Stimulated activated effector memory CD8-positive, alpha-beta T cell treated with anti-CD3 and anti-CD28 coated beads, Interleukin-12 subunit alpha, Interleukin-12 subunit beta, amount 100 ng/mL, for 72 hours (primary cell): Measurements from ENCODE around the gene NPM3.
A peak's percentile ranks its signal among the peaks of the same experiment; 100 is the strongest.

Experiments
- ATAC-seq: fragments of 150-1000 bp; cut with Tn5 transposase; 2 replicates; pipeline ENCODE4 v1.10.0; 2021
- DNase-seq, 2 donors: peaks; one replicate each; pipeline ENCODE4 v3.0.0; 2021 to 2022; ENCODE audit warnings: low spot score in 2 of 2
- H3K27ac Mint-ChIP-seq: one replicate; pipeline ENCODE4 v1.8.0; 2022; ENCODE audit warnings: mild to moderate bottlenecking, mixed read lengths
- H3K36me3 Mint-ChIP-seq: one replicate; pipeline ENCODE4 v1.8.0; 2022; ENCODE audit warnings: mild to moderate bottlenecking, mixed read lengths
- H3K4me1 Mint-ChIP-seq: one replicate; pipeline ENCODE4 v1.8.0; 2022; ENCODE audit warnings: mixed read lengths
- H3K4me3 Mint-ChIP-seq: one replicate; pipeline ENCODE4 v1.8.0; 2022; ENCODE audit warnings: mild to moderate bottlenecking, mixed read lengths
- H3K9me3 Mint-ChIP-seq: one replicate; pipeline ENCODE4 v1.8.0; 2022; ENCODE audit warnings: mixed read lengths

The NPM3 gene

GRCh38 chr10:101772017-101772894 is 11.0 kb downstream of the NPM3 start:
- DNase-seq (no peak), ATAC-seq (no peak)
- Mint-ChIP-seq H3K27ac (no peak overlapping the region), H3K9me3 (no peaks in the 10 kb centered on the region), H3K36me3 (no peaks in the 10 kb centered on the region), H3K4me1 (peaks cover 24% of the 10 kb centered on the region), H3K4me3 (no peak overlapping the region)

GRCh38 chr10:101771380-101771779 is 11.9 kb downstream of the NPM3 start:
- Mint-ChIP-seq H3K27ac (no peak overlapping the region), H3K36me3 (no peaks in the 10 kb centered on the region)
- ATAC-seq: no peak

GRCh38 chr10:101770331-101771215 is 12.7 kb downstream of the NPM3 start:
- Mint-ChIP-seq H3K4me3 (no peak overlapping the region), H3K4me1 (peaks cover 18% of the 10 kb centered on the region), H3K36me3 (no peaks in the 10 kb centered on the region), H3K27ac (no peak overlapping the region), H3K9me3 (no peaks in the 10 kb centered on the region)
- no peak for DNase-seq
- no peak for ATAC-seq

More at GRCh38 chr10:101771380-101771779, 11.9 kb downstream of the NPM3 start:
- DNase-seq: no peak
- no peaks in the 10 kb centered on the region for H3K9me3 Mint-ChIP-seq
- peaks cover 18% of the 10 kb centered on the region for H3K4me1 Mint-ChIP-seq
- H3K4me3 Mint-ChIP-seq: no peak overlapping the region

GRCh38 chr10:101769541-101770180 is 13.6 kb downstream of the NPM3 start:
- Mint-ChIP-seq H3K4me1 (peaks cover 14% of the 10 kb centered on the region), H3K9me3 (no peaks in the 10 kb centered on the region), H3K4me3 (no peak overlapping the region), H3K36me3 (no peaks in the 10 kb centered on the region), H3K27ac (no peak overlapping the region)
- no peak for ATAC-seq
- DNase-seq: no peak

- no peaks in the 10 kb centered on the region for H3K36me3 Mint-ChIP-seq
- no peak overlapping the region for H3K27ac Mint-ChIP-seq
- no peak overlapping the region for H3K4me3 Mint-ChIP-seq
- ATAC-seq: no peak
- DNase-seq: no peak
- no peaks in the 10 kb centered on the region for H3K9me3 Mint-ChIP-seq
- H3K4me1 Mint-ChIP-seq: peaks cover 5% of the 10 kb centered on the region
Observed at GRCh38 chr10:101768791-101769170, 14.5 kb downstream of the NPM3 start.

- Mint-ChIP-seq H3K36me3 (no peaks in the 10 kb centered on the region), H3K4me3 (no peak overlapping the region), H3K9me3 (no peaks in the 10 kb centered on the region), H3K27ac (no peak overlapping the region), H3K4me1 (no peaks in the 10 kb centered on the region)
- DNase-seq: no peak
- ATAC-seq: no peak
Observed at GRCh38 chr10:101767966-101768790, 15.1 kb downstream of the NPM3 start.

- H3K4me3 Mint-ChIP-seq: no peak overlapping the region
- no peaks in the 10 kb centered on the region for H3K36me3 Mint-ChIP-seq
- no peak overlapping the region for H3K27ac Mint-ChIP-seq
- H3K4me1 Mint-ChIP-seq: no peaks in the 10 kb centered on the region
- H3K9me3 Mint-ChIP-seq: no peaks in the 10 kb centered on the region
- ATAC-seq: no peak
- DNase-seq: no peak
Observed at GRCh38 chr10:101767600-101767945, 15.7 kb downstream of the NPM3 start.

GRCh38 chr10:101766753-101767599 is 16.3 kb downstream of the NPM3 start:
- ATAC-seq: no peak
- Mint-ChIP-seq H3K4me3 (no peak overlapping the region), H3K4me1 (no peaks in the 10 kb centered on the region), H3K36me3 (no peaks in the 10 kb centered on the region), H3K27ac (peak overlapping the region; percentile 23), H3K9me3 (no peaks in the 10 kb centered on the region)
- DNase-seq: no peak

- no peak for ATAC-seq
- Mint-ChIP-seq H3K9me3 (no peaks in the 10 kb centered on the region), H3K36me3 (no peaks in the 10 kb centered on the region), H3K4me1 (no peaks in the 10 kb centered on the region), H3K27ac (peak overlapping the region; percentile 23), H3K4me3 (no peak overlapping the region)
- no peak for DNase-seq
Observed at GRCh38 chr10:101766306-101766705, 16.9 kb downstream of the NPM3 start.

- no peaks in the 10 kb centered on the region for H3K9me3 Mint-ChIP-seq
- no peak overlapping the region for H3K27ac Mint-ChIP-seq
- no peak overlapping the region for H3K4me3 Mint-ChIP-seq
- H3K4me1 Mint-ChIP-seq: no peaks in the 10 kb centered on the region
- ATAC-seq: no peak
- DNase-seq: no peak
- H3K36me3 Mint-ChIP-seq: no peaks in the 10 kb centered on the region
Observed at GRCh38 chr10:101763141-101763846, 20.0 kb downstream of the NPM3 start.

- ATAC-seq: no peak
- no peak overlapping the region for H3K4me3 Mint-ChIP-seq
Observed at GRCh38 chr10:101762736-101763135, 20.5 kb downstream of the NPM3 start.

GRCh38 chr10:101761226-101761625 is 22.0 kb downstream of the NPM3 start:
- Mint-ChIP-seq H3K27ac (no peak overlapping the region), H3K4me3 (no peak overlapping the region), H3K9me3 (no peaks in the 10 kb centered on the region), H3K36me3 (no peaks in the 10 kb centered on the region), H3K4me1 (no peaks in the 10 kb centered on the region)
- ATAC-seq: no peak
- no peak for DNase-seq

More at GRCh38 chr10:101762736-101763135, 20.5 kb downstream of the NPM3 start:
- Mint-ChIP-seq H3K9me3 (no peaks in the 10 kb centered on the region), H3K4me1 (no peaks in the 10 kb centered on the region), H3K27ac (no peak overlapping the region), H3K36me3 (no peaks in the 10 kb centered on the region)
- no peak for DNase-seq

GRCh38 chr10:101760510-101760909 is 22.7 kb downstream of the NPM3 start:
- Mint-ChIP-seq H3K27ac (no peak overlapping the region), H3K4me1 (no peaks in the 10 kb centered on the region), H3K9me3 (no peaks in the 10 kb centered on the region), H3K36me3 (no peaks in the 10 kb centered on the region), H3K4me3 (no peak overlapping the region)
- no peak for DNase-seq
- no peak for ATAC-seq
